HFF-Myc (cell line): ENCODE data around the gene SLC49A4.
A peak's percentile ranks its signal among the peaks of the same experiment; 100 is the strongest.

Experiments used
- DNase-seq: peaks from one replicate; pipeline ENCODE4 v3.0.0-alpha.2; 2011; ENCODE audit warnings: low read depth; ENCODE audit errors: extremely low read depth
- H3K4me3 ChIP-seq: replicated peaks from 2 replicates; pipeline ENCODE4 v1.5.1; 2011; ENCODE audit warnings: low read depth, mild to moderate bottlenecking, control low read depth, low read length
- TF ChIP-seq, protein P1 (sequence below): IDR thresholded peaks from 2 replicates; pipeline ENCODE4 v1.5.1; 2012; ENCODE audit warnings: mild to moderate bottlenecking, low read depth, low read length, control low read depth; ENCODE audit errors: missing control alignments

Gene SLC49A4

DNA sequence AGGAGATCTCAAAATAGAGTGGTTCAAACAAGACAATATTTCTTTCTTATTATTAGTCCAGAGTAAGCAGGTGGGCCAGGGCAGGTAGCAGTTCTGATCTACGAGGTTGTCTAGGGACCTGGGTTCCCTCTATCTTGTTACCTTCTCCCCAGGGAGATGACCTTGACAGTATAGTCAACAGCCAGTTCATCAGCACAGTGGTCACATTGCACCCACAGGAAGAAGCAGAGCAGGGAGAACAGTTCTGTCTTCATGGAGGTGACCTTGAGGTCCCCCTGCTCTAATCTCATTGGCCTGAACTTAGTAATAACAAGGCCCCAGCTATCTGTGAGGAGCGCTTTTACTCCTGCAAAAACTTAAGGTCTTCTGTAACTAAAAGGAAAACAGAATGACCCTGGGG is 21.7 kb downstream of the SLC49A4 start:
- TF ChIP-seq, protein P1, sequence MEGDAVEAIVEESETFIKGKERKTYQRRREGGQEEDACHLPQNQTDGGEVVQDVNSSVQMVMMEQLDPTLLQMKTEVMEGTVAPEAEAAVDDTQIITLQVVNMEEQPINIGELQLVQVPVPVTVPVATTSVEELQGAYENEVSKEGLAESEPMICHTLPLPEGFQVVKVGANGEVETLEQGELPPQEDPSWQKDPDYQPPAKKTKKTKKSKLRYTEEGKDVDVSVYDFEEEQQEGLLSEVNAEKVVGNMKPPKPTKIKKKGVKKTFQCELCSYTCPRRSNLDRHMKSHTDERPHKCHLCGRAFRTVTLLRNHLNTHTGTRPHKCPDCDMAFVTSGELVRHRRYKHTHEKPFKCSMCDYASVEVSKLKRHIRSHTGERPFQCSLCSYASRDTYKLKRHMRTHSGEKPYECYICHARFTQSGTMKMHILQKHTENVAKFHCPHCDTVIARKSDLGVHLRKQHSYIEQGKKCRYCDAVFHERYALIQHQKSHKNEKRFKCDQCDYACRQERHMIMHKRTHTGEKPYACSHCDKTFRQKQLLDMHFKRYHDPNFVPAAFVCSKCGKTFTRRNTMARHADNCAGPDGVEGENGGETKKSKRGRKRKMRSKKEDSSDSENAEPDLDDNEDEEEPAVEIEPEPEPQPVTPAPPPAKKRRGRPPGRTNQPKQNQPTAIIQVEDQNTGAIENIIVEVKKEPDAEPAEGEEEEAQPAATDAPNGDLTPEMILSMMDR, result no peak
- no peak for DNase-seq

DNA sequence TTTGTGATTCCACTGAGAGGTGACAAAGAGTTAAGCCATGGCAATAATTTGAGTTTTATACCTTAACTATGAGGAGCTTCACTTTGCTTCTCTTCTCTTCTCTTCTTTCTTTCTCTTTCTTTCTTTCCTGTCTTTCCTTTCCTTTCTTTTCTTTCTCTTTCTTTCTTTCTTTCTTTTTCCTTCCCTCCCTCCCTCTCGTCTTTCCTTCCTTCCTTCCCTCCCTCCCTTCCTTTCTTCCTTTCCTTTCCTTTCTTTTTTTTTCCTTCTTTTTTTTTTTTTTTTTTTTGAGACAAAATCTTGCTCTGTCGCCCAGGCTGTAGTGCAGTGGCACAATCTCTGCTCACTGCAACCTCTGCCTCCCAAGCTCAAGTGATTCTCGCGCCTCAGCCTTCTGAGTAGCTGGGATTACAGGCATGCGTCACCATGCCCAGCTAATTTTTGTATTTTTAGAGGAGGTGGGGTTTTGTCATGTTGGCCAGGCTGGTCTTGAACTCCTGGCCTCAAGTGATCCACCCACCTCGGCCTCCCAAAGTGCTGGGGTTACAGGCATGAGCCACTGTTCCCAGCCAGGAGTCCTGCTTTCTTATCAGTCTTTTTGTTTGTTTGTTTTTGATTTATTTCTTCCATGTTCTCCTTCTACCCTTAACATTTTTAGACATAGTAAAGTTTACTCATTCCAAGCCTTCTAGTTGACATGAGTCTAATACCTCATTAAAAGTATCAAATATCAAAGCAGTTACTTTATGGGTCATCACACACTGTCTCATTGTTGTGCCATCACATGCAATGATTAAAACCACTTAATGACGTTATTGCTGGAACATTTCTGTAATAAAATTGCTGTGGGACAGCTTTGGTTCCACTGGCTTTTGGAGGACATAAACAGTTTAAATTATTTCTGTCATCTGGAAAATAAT is 29.9 kb downstream of the SLC49A4 start:
- TF ChIP-seq, protein P1, result no peak
- no peak overlapping the region for H3K4me3 ChIP-seq
- DNase-seq, result peak; percentile 36

More for the DNA sequence above, 21.7 kb downstream of the SLC49A4 start:
- H3K4me3 ChIP-seq, result no peak overlapping the region

DNA sequence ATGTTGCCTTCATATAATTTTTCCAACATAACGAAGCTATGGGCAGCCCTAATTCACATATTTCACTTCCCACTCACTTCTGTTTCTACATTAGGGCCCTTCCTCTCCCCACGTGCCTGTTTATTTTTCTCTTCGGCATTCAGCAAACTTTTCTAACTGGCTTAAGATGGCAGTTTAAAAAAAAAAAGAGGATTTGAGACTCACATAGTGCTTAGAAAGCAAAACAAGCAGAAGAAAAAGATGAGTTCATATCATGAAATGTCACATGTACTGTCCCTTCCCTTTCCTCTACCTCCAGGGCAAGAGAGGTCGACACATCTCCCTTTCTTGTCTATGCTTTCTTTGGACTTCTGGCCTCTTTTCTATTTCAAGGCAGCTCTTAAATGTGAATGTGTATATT is 30.6 kb downstream of the SLC49A4 start:
- TF ChIP-seq, protein P1, result no peak
- H3K4me3 ChIP-seq, result no peak overlapping the region
- no peak for DNase-seq

DNA sequence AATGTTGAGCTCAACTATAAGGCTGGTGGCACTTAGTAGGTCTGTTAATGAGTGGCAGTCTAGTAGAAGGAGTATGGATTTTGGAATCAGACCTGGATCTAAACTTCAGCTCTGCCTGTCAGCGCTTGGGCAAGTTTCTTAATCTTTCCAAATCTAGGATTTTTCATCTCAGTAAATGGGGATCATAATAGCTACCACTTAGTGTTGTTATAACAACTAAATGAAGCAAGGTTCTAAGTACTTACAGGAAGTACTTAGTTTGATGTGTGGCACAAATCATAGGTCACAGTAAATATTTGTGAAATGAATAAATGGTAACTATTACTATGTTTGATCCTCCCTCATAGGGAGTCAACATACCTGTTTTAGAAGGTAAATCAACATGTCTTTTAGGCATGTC is 31.4 kb downstream of the SLC49A4 start:
- TF ChIP-seq, protein P1, result no peak
- H3K4me3 ChIP-seq, result no peak overlapping the region
- DNase-seq, result no peak

DNA sequence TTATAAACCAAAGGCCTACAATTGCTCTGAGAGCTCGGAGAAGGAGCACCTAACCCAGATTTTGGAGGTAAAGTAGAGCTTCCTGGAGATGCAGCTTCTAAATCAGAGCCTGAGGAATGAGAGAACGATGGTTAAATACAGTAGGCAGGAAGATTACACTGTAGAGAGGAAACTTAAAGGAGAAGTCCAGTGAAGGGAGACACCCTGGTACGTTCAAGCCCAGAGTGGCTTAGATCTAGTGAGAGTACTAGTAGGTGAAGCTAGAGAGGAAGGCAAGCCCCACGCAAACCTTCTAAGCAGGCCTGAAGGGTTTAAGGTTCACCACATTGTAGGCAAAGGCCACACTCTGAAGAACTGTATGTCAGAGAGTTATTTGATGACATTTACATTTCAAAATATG is 33.4 kb downstream of the SLC49A4 start:
- no peak for DNase-seq
- no peak overlapping the region for H3K4me3 ChIP-seq
- TF ChIP-seq, protein P1, result no peak

DNA sequence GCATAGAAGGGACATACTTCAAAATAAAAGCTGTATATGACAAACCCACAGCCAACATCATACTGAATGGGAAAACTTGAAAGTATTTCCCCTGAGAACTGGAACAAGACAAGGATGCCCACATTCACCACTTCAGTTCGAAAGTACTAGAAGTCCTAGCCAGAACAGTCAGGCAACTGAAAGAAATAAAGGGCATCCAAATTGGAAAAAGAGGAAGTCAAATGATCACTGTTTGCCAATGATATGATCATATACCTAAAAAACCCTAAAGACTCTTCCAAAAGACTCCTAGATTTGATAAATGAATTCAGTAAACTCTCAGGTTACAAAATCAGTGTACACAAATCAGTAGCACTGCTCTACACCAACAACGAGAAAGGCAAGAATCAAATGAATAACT is 40.7 kb downstream of the SLC49A4 start:
- DNase-seq, result no peak
- TF ChIP-seq, protein P1, result no peak
- no peak overlapping the region for H3K4me3 ChIP-seq
